Mononuclear cell (primary cell): ENCODE data around the gene MRPL28. TPM values are rescaled to one million over a fixed set of nuclear protein-coding genes. Genes with fewer than 3 reads are reported as not detected.
"Not testable (repeated sequence)": the region's sequence is repeated elsewhere in the genome, so short reads cannot be mapped to it uniquely, and the experiment has no call there.

ENCODE experiments used
- H3K27me3 ChIP-seq: 2 replicates; pipeline ENCODE4 v1.6.0; 2011; ENCODE audit warnings: low read length, control low read depth; ENCODE audit not compliant: insufficient read depth
- H3K4me1 ChIP-seq: 2 replicates; pipeline ENCODE4 v1.5.1; 2011; ENCODE audit warnings: mild to moderate bottlenecking, low read length, control low read depth; ENCODE audit not compliant: insufficient read depth
- H3K4me3 ChIP-seq: 2 replicates; pipeline ENCODE4 v1.5.1; 2011; ENCODE audit warnings: mild to moderate bottlenecking, low read length, moderate library complexity
- H3K9me3 ChIP-seq: 2 replicates; pipeline ENCODE4 v1.5.1; 2011; ENCODE audit warnings: low read depth, mild to moderate bottlenecking, control low read depth, low read length
- total RNA-seq: library from RNA; depleted of rRNA; stranded (reverse); fragments of >200 nt; gene quantifications from one replicate; pipeline ENCODE4 v1.2.3, GENCODE V29; 2012

Gene MRPL28
- total RNA-seq, 1 donor, result 19.9 TPM

DNA sequence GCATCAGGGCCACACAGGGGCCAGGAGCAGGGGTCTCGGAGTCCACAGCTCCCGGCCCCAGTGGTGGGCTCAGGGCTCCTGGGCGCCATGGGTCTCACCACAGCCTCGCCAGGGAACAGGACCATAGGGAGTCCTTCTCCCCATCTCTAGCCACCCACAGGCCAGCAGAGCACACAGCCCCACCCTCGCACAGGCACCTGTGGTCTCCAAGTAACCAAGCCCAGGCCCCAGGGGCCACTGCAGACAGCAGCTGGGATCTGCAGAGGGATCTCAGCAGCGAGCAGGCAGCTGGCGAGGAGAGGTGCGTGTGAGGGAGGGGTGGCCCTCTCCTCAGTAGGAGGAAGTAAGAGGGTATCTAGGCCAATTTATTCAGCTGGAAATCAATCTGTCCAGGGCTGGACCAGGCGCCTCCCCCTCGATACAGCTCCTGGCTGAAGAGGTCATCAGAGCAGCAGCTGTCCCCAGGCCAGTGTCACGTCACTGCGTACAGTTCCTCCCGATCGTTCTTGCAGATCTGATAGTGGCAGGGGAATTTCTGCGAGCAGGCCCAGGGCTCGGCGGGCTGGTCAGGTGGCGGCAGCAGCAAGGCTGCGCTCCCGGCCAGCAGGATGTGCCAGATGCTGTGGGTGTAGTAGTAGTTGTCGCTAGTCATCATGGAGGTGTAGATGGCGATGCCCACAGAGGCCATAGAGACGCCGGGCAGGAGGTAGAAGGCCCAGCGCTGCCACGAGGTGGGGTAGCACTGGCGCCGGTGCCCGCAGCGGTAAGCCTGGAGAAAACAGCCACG lies 1.4 kb upstream of the MRPL28 start:
- Histone ChIP-seq H3K4me3 (no peak overlapping the region), H3K4me1 (peaks cover 16% of the 10 kb centered on the region), H3K9me3 (no peaks in the 10 kb centered on the region), H3K27me3 (no peaks in the 10 kb centered on the region)

DNA sequence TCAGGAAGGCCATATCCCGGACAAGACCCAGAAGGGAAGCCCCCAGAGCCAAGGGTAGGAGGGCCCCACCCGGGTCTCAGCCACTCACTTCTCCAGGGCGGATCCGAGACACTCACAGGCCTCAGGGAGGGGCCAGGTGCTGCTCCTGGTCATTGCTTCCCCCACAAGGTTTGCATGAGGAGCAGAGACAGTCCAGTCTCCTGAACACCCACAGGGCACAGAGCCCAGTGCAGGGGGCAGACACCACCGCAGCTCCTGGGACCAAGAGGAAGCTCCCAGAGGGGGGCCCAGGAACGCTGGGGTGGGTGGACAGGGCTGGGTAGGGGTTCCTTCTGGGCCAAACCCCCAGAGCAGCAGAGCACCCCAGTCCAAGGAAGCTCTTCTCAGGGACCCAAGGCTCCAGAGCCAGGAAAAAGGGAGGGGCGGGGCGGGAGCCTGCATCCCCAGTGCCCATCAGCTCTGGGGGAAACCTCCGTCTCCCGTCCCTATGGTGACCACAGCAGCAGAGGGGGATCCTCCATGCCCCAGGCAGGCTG lies 709 bp upstream of the MRPL28 start:
- H3K4me1 ChIP-seq, result peaks cover 16% of the 10 kb centered on the region
- H3K4me3 ChIP-seq, result no peak overlapping the region
- H3K27me3 ChIP-seq, result no peaks in the 10 kb centered on the region
- H3K9me3 ChIP-seq, result no peaks in the 10 kb centered on the region

DNA sequence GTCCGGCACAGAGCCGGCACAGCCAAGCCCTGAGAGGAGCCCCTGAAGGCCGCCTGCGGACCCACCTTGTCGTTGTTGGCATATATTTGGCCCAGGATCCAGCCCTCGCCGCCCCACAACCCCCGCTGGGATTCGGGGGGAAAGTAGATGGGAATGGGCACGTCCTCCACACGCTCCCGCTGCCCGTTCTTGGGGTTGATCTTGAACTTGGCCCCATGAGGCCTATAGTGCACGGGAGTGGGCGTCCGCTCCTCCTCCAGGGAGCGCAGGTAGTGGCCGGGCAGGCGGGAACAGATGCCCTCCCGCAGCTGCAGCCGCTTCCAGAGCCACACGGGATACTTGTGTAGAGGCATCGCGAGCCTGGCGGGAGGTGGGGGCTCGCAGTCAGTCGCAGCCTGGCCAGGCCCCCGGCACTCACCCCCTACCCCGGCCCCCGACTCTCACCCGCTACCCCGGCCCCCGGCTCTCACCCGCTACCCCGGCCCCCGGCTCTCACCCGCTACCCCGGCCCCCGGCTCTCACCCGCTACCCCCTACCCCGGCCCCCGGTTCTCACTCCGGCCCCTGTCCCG lies 387 bp downstream of the MRPL28 start:
- Histone ChIP-seq H3K4me3 (no peak overlapping the region), H3K27me3 (no peaks in the 10 kb centered on the region), H3K4me1 (peaks cover 16% of the 10 kb centered on the region)

DNA sequence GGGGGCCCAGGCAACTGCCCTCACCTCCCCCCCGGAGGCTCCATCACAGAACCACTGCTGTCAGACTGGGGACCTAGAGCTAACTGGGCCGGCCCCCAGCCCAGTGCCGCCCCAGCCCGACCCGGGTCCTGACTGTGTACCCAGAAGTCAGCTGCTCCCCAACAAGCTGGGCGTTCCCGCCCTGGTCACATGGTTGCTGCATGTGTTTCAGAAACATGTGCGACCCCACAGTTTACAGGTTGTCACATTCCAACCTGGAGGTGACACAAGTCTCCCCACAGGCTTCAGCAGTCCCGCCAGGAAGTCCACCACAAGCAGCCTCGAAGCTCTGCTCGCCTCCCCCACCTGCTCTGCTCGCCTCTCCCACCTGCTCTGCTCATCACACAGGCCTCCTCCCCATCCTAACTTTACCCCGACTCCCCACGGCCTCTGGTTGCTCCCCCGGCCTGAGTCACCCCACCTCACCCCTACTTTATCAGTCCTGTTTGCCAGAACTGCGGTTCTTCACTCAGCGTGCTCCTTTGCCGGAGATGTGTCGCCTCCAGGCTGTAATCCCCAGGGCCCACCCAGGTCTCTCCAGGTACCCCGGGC lies 968 bp downstream of the MRPL28 start:
- no peaks in the 10 kb centered on the region for H3K27me3 ChIP-seq
- H3K4me3 ChIP-seq, result no peak overlapping the region
- peaks cover 16% of the 10 kb centered on the region for H3K4me1 ChIP-seq
- H3K9me3 ChIP-seq, result no peaks in the 10 kb centered on the region

More for the DNA sequence above, 387 bp downstream of the MRPL28 start:
- no peaks in the 10 kb centered on the region for H3K9me3 ChIP-seq

DNA sequence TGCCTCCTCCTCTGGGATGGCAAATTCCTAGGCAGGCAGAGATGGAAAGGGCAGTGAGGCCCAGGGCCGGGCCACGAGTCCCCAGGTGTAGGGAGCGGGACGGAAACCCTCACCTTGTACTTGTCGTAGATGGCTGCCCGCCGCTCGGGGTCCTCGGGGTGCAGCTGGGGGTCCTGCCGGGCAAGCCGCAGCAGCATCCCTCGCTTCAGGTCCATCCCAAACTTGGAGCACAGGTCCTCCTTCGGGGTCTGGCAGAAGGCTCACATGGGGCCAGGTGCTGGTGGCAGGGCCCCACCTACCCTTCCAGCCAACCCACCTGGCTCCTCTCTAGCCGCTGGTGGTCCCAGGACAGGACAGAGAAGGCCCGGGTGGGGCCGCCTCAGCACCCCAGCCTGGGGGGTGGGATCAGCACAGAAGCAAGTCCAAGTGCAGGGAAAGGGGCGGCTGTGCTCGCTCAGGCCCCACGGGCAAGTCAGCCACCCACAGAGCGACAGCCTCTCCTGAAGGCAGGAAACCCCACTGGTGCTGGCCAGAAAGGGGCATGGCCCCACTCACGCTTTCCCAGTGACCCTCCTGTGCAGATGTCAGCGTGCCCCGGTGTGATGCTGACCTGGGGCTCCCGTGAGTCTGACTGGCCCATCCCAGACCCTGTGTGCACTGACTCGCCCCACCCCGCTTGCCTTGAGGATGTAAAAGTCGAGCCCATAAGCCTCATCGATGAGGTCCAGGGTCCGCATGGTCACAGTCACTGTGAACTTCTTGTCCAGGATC lies 1.8 kb downstream of the MRPL28 start:
- Histone ChIP-seq H3K4me1 (peaks cover 16% of the 10 kb centered on the region), H3K27me3 (no peaks in the 10 kb centered on the region)

DNA sequence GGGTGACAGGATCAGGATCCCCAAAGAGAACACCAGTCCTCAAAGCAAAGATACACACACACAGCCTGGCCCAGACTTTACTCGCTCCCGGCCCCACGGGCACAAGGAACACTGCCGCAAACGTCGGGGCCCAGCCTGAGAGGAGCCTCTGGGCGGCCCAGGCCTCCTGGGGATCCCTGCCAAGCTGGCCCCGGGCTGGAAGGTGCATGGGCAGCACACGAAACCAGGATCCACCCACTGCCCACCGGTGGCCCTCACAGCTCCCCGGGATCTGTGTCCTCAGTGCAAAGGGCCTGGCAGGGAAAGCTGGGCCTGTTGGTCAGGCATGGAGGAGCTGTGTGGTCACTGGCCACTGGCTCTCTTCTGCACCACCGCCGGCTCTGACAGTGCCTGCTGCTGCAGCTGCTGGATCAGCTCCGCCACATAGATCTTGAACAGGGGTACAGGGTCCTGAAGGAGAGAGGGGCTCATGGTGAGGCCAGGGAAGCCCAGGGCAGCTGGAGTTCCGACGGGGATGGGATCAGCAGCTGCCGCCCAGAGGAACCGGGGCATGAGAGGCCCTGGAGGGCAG lies 2.9 kb downstream of the MRPL28 start:
- Histone ChIP-seq H3K9me3 (no peaks in the 10 kb centered on the region), H3K4me3 (no peak overlapping the region), H3K27me3 (no peaks in the 10 kb centered on the region), H3K4me1 (peaks cover 18% of the 10 kb centered on the region)

More for the DNA sequence above, 1.8 kb downstream of the MRPL28 start:
- H3K9me3 ChIP-seq, result no peaks in the 10 kb centered on the region
- no peak overlapping the region for H3K4me3 ChIP-seq

DNA sequence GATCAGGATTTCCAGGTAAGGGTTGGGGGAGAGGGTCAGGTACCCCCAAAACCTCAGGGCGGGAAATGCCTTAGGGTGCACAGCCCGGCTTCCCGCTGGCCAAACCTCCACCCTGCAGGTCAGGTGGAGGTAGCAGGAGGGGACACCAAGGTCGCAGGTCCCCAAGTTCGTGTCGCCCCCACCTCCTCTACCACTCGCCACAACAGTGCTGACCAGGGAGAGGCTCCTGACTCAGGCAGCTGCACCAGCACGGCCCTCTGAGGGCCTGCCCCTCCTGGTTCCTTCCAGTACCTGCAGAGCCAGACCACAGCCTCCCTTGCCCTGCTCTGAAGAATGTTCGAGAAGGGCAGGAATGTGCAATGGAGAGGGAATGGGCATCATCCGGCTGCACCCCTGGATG lies 3.9 kb downstream of the MRPL28 start:
- no peaks in the 10 kb centered on the region for H3K27me3 ChIP-seq
- H3K4me3 ChIP-seq, result no peak overlapping the region
- H3K9me3 ChIP-seq, result no peaks in the 10 kb centered on the region
- H3K4me1 ChIP-seq, result peaks cover 24% of the 10 kb centered on the region

DNA sequence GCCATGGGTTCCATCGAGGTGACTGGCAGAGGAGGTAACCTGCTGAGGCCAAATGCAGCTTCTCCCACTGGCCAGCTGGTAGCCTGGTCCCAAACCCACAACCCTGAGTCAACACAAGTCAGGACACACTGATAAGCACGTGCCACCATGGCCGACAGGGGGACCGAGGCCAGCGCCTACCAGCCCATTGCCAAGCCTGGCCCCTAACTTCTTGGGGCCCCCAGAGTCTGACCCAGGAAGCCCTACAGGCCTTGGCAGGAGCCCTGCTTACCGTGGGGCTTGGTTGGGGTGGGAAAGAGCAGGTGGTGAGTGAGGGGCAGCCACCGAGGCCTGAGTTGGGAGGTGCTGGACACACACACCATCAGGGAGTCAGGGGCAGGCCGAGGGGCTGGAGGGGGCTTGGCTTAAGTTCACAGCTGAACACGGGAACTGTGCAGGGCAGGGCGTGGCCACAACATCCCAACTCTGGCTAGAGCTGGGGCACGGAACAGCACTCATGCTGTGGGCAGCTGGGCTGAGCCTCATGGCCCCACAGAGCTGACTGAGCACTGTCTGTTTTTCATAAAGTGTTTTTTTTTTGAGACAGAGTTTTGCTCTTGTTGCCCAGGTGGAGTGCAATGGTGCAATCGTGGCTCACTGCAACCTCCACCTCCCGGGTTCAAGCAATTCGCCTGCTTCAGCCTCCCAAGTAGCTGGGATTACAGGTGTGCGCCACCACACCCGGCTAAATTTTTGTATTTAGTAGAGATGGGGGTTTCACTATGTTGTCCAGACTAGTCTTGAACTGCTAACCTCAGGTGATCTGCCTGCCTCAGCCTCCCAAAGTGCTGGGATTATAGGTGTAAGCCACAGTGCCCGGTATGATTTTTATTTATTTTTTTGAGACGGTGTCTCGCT lies 5.5 kb downstream of the MRPL28 start:
- peaks cover 12% of the 10 kb centered on the region for H3K4me1 ChIP-seq
- H3K4me3 ChIP-seq, result no peak overlapping the region
- no peaks in the 10 kb centered on the region for H3K9me3 ChIP-seq
- no peaks in the 10 kb centered on the region for H3K27me3 ChIP-seq

DNA sequence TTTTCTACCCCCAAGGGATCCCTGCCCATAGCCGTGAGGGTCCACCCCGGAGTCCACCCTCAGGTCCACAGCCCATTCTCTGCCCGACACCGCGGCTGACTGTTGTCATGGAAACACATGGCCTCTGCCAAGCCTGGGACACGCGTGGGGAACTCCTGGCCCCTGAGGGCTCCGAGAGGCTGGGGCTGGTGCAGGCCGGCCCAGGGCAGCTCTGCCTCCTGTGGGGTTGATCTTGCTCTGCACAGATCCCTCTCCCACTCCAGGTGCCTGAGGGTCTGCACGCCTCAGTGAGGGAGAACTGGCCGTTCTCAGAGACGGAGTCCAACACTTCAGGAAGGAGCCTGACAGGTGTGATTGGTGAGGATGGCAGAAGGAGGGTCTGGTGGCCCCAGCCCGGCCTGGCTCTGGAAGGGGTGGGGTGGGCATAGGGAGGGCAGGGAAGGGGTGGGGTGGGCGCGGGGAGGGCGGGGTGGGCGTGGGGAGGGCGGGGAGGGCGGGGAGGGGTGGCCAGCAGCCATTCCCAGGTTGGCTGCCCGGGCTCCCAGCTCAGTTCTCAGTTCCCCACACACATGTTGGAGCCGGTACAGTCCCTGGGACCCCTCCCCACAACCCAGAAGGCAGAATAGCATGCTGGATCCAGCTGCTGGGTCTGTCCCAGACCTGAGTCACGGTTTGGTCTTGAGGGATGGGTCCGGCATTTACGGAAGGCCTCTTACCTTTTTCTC lies 6.4 kb downstream of the MRPL28 start:
- Histone ChIP-seq H3K9me3 (no peaks in the 10 kb centered on the region), H3K4me3 (no peak overlapping the region), H3K27me3 (no peaks in the 10 kb centered on the region), H3K4me1 (peaks cover 7% of the 10 kb centered on the region)

DNA sequence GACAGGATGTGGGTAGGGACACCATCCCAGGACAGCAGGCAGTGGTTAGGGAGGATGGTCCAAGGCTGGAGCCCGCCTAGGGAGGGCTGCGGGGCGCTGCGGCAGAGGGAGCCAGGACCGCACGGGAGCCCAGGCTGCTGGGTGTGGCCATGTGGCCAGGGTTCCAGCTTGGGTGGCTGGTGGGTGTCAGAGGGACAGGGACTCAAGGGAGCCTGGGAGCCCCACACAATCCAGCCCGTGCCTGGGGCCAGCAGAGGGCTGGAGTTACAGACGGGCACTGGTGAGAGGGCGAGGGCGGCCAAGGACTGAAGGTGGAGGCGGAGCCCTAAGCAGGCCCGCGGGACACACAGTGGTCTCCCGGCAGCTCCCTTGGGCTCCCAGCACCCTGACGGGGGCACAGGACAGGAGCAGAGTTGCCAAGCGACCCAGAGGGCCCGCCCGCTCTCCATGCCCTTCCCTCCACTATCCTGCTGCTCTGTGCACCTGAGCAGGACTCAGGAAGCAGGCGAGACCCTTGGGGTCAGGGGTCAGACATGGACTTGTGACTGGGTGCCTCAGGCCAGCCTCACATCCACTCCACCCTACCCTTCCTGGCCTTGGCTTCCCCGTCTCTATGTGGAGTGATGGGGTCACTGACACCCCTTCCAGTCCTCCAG lies 7.1 kb downstream of the MRPL28 start:
- Histone ChIP-seq H3K4me3 (no peak overlapping the region), H3K27me3 (no peaks in the 10 kb centered on the region), H3K4me1 (peaks cover 7% of the 10 kb centered on the region), H3K9me3 (no peaks in the 10 kb centered on the region)

DNA sequence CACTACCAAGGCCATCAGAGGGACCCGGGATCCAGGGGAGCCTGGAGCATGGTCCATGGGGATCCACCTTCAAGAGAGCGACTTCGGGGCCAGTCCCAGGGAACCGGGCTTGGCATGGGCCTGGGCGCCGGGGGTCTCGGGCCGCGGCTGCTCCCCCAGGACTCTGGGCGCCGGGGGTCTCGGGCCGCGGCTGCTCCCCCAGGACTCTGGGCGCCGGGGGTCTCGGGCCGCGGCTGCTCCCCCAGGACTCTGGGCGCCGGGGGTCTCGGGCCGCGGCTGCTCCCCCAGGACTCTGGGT lies 7.7 kb downstream of the MRPL28 start:
- not testable (repeated sequence) for H3K9me3 ChIP-seq, H3K27me3 ChIP-seq, H3K4me3 ChIP-seq, H3K4me1 ChIP-seq

DNA sequence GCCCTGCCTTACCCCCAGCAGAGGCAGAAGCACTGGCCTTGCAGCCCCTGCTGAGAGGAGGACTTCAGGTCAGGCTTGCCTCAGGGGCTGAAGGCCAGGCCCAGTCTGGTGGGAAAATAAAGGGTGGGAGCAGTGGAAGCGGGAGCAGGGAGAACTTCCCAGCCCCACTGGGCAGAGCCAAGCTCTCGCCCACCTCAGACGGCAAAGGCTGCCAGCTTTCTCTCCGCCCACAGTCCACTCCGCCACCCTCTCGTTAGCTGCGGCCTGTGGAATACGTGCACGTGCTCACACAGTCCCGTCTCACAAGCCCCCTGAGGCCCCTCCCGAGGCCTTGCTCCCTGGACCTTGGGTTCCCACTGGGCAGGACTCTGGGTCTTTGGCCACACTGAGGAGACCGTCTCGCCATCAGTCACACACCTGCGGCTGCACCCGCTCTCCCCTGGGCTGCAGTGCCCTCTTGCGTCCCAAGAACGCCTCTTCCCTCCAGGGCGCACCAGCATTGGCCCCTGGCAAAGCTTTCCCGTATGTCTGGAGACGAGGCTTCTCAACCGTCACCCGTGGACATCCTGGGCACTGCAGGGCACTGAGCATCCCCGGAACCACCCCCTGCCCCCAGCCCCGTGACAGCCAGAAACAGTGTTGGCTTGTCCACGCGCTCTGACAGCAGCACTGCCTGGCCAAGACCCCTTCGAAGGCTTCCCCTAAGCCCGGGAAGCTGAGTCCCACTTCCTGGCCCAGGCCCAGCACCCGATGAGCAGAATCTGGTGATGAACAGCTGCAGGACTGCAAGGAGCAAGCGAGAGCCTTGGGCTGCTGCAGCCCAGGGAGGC lies 8.3 kb downstream of the MRPL28 start:
- Histone ChIP-seq H3K4me3 (no peak overlapping the region), H3K9me3 (no peaks in the 10 kb centered on the region), H3K27me3 (no peaks in the 10 kb centered on the region)

More for the DNA sequence above, 8.3 kb downstream of the MRPL28 start:
- H3K4me1 ChIP-seq, result peaks cover 7% of the 10 kb centered on the region
